NCI-H128 (cell line): ENCODE measurements around the gene FLRT1.
A peak's percentile ranks its signal among the peaks of the same experiment; 100 is the strongest.

Experiments used
- DNase-seq: peaks from one replicate; lab custom pipeline; 2025; ENCODE audit not compliant: unreplicated experiment; lab: John Stamatoyannopoulos, UW

Gene FLRT1

DNA sequence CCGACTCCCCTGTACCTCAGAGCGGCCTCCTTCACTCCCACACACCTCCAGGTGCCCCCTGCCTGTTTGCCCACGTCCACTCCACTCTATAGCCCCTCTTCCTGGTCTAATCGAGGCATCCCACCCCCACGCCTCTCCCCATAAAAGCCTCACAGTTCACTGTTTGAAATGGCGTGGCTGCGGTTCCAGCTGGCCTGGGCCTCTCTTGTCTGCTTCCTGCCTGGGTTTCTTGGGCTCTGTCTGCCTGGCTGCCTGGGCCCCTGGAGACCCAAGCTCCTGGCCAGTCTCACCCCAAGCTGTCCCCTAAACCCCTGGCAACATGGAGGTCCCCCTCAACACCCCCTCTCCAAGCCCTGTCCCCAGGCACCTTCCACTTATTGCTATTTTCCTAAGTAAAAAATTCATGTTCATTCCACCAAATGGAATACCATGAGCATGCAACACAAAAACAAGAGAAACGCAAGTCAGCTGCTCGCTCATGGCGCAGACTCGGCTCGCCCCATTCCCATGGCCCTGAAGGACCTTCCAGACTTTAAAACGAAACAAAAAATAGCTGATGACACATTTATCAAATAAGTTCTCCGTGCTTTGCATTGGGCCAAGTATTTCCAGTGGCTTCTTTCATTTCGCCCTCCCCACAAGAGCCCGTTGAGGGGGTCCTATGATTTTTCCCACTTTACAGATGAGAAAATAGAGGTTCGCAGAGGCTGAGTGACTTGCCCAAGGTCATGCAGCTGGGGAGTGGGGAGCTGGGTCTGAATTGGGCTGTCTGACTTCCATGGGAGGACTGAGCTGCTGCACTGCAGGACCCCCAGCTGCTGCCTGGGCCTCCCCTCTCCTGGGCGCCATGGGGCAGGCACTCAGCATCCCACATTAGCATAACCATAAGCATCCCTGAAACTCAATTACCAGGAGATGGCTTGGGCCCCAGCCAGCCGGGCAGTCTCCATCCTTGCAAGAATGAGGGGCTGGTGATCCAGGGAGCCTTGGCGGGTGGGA is 11.7 kb upstream of the FLRT1 start:
- DNase-seq: no peak

DNA sequence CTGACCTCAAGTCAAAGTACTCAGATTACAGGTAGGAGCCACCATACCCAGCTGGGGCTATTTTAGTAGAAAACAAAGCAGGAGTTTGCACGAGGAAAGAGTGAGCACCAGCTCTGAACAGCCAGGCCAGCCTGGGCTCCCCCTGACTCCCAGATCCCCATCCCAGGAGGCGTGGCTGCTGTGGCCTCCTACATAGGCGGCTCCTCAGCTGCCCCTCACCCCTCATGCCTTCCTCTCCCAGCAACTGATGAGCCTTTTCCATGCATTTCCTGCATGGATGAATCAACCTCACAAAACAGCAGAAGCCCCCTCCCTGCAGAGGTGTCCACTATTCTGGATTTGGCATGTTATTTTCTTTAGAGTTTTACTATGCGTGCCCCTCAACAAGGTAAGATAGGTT is 10.5 kb upstream of the FLRT1 start:
- no peak for DNase-seq

DNA sequence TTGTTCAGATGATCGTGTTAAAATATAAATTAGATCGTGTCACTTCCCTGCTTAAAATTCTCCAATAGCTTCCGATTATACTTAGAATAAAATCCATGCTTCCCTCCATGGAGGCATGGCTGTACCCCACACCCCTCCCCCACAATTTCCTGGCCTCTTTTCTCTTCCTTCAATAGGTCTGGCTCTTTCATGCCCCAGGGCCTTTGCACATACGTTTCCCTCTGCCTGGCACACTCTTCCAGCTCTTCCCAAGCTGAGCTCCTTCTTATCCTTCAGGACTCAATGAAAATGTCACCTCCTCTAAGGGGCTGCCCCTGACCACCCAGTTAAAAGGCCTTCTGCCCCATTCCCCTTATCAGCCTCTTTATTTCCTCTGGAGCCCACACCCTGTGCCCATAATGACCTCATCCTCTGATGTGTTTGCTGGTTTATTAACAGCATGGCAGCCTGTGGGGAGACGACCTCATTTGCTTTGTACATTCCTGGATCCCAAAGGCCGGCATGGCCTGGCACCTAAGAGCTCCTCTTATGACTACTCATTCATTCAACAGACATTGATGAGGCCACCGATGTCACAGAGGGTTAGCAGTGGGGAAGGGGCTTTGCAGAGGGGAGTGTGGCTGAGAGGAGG is 9.0 kb upstream of the FLRT1 start:
- DNase-seq: no peak

DNA sequence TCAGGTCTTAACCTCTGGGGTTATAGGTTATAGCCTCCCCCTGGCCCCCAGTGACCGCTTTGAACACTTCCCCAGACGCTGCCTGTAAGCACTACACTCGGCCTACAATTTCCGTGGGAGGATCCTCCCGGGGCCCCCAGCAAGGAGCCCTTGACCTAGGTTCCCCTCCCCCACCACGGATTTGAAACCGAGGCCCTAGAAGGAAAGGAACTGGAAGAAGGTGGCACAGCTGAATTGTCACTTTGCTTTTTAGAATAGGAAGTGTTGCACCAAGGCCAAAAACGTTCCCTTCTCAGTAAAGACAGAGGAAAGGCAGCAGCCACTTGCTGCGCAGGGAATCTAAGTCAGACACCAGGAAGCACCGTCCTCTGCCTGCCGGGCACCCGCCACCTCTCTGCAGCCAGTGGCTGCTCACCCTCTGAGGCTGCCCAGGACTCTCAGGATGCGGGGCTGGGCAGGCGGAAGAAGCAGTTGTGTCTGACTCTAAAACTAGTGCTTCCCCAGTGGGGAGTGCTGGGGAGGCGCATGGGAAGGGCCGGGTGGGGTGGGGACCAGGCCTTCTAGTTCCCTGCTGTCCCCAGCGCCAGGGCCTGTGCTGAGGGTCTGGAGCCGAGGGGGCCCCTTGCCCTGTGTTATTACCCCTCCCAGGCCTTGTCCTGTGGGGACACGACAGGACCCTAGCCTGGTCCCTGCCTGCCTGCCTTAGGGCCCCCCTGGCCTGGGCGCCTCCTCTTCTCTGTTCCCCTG is 7.9 kb upstream of the FLRT1 start:
- DNase-seq: no peak

DNA sequence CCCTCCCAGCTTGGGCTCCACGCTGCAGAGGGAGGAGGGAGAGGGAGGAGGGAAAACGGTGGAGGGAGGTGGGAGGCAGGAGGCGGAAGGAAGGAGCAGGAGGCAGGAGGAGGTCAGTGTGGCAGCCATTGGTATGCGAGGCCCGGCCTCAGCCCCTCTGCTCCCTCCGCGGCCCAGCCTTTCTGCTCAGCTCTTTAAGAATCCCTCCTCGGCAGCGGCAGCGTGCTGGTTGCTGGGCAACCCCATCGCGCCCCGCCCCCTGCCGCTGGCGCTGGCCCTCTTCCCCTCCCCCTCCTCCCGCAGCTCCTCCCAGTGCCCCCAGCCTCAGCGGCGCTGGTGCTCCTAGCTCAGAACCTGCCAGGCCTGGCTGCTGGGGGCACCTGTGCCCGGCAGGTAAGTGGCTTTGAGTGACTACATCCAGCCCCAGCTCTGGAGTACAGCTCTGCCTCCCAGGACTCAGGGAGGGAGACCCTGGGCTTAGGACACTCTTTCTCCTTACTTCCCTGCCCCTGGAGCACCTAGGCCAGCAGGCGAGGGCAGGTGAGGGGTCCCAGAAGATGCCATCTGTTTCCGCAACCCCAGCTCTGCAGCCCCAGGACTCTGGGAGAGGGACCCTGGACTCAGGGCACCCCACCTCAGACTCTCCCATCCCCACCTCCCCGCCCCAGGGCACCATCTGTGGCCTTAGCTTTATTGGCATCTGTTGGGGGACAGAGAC is 7.2 kb upstream of the FLRT1 start:
- DNase-seq: peak; percentile 45

DNA sequence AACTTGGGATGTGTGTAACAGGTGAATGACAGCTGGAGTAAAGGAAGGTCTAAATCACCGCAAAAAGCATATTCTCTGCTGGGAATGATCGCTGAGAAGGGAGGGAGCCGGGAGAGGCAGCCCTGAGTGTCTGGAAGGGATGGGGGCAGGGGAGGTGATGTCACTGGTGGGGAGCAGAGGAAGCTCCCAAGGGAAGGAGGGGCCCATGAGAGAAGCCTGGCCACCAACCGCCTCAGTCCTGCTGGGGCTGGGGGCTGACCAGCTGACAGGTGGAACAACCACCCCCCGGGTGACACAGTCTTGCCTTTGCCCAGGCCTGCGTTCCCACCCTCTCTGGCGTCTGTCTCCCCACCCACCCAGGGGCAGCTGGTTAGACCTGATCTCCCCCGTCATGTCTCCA is 6.0 kb upstream of the FLRT1 start:
- no peak for DNase-seq

DNA sequence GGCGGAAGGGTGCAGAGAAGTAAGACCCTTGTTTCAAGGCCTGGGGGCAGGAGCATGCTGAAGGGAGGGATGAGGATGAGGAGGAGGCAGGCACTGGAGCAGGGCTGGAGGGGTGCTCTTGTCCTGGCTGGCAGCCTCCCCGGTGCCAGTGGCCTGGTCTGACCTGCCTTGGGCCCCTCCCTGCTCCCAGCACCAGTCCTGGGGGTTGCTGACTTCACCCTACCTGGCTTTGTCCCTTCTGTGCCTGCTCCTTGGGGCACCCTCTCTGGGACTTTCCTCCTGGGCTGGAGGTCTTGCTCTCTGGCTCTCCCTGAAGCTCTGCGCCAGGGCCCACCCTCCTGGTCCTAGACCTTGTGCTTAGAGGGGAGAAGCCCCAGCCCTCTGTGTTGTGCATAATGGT is 4.7 kb upstream of the FLRT1 start:
- no peak for DNase-seq

DNA sequence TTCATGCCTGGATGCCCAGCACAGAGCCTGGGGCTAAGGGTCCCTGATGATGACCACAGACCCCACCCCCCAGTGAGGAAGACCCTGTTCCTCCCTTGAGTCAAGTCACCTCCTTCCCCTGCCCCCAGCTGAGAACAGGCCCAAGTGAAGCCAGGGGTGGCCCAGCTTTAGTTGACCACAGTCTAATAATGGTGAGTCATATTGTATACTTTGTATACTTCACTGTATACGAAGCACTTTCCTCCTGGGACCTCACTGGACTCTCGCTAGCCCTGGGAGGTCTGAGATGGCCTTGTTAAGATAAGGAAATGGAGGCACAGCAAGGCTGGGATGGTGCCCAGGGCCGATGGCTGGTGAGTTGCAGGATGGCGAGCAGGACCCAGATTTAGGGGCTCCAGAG is 3.7 kb upstream of the FLRT1 start:
- no peak for DNase-seq

DNA sequence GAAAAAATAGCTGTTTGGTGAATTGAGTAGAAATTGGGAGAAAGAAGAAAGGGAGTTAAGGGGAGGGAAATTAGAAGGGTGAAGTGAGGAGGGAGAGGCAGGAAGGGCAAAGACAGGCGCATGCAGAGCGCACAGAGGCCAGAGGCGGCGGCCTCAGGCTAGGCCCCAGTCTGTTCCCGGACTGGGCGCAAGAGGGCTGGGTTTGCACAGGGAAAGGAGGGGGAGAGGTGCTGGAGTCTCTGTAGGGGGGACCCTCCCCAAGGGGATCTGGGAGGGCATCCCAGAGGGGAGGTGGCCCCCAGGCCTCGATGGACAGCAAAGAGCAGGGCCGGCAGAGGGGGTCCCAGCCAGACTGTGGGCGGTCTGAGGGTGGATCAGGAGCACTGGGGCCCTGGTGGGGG is 1.3 kb upstream of the FLRT1 start:
- no peak for DNase-seq

DNA sequence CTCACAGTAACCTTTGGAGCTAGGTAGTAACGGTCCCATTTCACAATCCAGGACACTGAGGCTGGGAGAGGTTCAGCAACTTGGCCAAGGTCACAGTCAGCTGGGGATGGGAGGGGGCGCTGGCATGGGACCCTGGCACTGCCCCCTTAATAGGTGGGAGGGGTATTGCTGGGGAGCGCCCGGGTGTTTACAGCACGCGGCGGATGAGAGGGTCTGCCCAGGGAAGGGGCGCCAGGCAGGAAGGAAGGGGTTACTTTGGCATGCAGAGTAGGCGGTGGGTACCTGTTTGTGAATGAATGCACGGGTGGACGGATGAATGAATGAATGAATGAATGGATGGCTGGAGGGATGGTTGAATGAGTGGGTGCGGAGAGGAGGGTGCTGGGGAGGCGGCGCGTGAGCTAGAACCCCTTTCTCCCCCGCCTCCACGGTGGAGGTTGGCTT is 628 bp upstream of the FLRT1 start:
- DNase-seq: no peak

DNA sequence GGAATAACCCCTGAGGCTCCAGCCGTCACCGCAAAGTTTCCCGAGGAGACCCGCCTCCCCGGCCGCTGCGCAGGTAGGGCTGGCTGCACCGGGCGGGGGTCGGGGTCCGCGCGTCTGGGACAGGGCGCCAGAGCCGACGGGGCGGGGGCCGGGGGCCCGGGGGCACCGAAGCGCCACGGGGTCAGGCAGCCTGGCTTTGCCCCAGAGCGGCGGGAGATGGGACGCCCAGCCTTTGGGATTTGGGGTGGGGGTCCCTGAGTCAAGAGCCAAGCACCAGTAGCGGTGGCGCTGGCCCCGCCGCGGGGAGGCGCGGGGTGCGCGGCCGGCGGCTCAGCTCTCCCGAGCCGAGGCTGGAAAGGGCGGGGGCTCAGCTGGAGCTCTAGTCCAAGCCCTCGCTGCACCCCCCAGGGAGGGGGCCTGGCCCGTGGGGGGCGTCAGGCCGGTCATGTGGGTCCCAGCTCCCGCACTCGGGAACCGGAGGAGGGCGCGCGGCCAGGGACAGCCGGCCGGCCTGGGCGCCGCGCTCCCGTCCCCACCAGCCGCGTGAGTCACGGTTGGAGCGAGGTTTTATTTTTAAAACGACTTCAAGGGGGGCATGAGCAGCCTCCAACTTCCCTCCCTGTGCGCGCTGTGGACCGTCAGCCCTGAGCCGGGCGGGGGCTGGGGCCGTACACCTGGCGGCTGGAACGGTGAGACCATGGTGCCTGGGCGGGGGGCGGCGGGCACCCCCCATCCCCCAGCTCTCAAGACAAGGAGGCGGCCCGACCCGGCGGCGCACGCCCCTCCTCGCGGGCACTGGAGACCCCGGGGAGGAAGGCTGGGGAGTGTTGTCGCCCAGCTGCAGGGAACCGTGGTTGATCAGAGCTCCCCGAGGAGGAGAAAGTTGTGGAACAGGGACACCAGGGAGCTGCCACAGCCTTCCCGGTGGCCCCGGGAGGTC is 626 bp downstream of the FLRT1 start:
- no peak for DNase-seq

DNA sequence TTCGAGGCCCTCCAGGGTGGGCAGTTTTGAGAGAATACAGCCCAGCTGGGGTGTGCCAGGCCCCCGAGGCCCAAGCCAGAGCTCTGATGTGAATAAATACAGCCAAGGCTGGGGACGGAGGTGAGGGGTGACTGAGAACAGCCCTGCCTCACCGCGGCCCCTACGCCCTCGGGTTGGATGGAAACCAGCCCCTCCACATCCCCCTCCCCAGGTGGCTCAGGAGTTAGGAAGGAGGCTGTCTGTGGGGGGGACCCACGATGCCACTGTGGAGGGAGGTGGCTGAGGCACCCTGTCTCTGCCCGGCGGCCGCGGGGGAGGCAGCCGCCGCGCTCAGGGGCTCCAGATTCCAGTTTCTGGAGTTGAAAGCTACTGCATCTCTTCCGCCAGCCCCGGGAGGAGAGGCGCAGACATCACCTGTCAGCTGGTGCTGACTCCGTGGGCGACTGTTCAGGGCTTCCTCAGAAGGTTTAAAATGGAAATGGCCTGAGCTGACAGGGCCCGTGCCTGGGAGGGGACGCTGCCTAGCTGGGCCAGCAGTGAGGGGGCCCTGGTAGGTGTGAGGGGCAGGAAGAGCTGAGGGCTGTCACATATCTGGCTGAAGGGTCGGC is 1.4 kb downstream of the FLRT1 start:
- no peak for DNase-seq

DNA sequence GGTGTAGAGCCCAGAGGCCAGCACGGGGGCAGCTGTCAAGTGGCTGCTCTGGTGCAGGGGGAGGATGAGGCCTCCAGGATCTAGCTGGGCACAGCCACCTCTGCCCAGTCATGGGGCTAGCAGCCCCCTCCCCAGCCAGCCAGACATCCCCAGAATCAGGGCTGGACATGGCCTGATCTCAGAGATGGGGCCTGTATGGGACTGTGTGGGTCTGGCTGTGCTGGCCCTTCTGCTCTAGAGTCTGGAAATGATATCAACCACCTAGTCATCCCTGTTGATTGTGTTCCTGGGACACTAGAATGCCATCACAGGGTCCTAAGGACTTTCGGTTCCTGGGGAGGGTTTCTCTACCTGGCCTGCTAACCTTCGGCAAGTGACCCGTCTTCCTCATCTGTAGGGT is 2.8 kb downstream of the FLRT1 start:
- no peak for DNase-seq

DNA sequence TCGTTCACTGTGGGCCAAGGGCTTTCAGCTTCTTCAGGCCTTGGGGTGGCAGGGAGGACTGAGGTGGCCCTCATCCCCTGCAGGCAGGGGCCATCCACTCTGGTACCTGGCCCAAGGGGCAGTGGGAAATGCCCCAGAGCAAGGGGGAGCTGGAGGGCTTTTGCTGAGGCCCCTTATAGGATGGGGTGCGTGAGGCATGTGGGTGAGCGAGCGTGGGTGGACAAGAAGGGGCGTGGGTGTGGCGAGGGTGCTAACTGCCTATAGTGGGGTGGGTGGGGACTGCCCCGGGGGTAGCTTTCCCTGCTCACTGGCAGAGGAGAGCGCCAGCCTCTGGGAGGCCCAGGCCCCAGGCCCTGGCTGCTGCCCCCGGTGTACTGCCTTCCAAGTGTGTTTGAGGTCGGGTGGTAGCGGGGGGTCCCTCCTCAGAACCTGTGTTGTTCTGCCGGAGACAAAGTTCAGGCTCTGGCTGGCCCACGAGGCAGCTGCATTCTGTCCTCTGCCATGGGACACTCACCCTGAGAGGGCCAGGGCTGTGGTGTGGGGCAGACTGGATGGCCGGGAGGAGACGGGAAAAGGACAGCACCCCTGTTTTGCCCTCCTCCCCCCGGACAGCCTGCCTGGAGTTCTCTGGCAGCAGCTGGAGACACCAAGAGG is 3.4 kb downstream of the FLRT1 start:
- DNase-seq: no peak

DNA sequence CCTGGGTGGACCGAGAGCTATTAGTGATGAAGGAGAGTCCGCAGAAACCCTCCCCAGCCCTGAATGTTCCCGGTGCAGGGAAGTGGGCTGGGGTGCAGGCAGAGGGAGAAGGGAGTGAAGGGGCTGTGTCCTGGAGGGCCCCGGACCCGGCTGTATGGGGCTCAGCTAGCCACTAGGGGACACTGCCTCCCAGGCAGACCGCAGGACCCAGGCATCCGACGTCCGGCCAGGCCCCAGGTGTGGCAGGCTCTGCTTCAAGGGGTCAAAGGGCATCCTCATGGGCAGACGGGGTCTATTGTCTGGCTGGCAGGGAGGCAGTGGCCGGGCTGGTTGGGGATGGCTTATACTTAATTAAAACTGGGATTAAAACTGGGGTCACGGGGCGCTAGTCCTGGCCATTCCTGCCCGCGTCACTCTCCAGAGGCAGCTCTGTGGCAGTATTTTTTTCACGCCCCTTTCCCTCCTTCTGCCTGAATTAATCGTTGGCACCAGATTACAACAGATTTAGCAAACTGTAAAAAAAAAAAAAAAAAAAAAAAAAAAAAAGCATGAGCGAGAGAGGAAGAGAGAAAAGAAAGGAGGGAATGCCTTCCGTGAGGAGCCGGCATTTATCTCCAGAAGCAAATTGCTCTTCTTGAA is 5.1 kb downstream of the FLRT1 start:
- no peak for DNase-seq

DNA sequence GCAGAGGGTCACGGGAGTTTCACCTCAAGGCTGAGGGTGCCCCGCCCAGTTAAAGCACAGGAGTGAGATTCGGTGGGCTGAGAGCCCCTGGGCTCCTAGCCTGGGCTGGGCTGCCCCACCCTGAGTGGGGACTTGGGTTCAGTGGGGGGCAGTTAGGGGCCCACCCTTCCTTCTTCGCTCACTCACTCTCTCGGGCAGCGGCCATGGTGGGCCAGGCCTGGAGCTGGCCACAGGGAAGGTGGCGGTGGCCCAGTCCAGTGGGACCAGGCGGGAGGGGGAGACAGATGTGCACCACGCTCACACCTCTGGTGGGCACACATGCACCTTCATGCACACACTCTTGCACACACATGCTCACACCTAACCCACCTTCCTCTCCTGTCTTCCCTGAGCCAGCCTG is 6.1 kb downstream of the FLRT1 start:
- no peak for DNase-seq

DNA sequence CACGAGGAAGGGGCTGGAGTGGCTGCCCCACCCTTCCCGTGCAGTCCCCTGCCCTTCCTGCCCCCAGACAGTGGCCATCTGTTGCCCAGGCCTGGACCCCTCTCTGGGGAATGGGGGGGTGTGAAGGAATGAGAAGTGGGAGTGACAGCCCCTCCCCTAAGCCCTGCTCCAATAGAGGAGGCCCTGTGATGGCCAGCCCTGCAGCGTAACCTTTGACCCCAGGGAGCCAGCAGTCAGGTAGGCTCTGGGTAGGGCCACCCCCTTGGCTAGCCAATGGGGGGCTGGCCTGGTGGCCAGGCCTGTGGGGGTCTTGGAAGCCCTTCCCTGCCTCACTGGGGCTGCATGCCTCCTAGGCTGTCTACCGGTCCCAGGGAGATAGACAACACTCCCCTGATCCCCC is 6.6 kb downstream of the FLRT1 start:
- DNase-seq: no peak

DNA sequence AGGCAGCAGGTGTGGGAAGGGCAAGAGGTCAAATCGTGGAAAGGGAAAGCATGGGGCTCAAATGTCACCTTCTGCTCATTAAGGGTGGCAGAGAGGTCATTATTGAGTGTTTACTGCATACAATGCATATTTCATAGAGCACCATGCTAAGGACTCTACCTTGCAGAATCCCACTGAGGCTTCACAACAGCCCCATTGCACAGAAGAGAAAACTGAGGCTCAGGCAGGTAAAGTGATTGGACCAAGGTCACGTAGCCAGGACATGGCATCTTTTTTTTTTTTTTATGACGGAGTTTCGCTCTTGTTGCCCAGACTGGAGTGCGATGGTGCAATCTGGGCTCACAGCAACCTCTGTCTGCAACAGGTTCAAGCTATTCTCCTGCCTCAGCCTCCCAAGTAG is 7.8 kb downstream of the FLRT1 start:
- no peak for DNase-seq
